H1 (cell line): ENCODE data around the gene OTX2. TPM values are rescaled to one million over a fixed set of nuclear protein-coding genes. Genes with fewer than 3 reads are reported as not detected.

Experiments used
- BACH1 ChIP-seq: IDR thresholded peaks from 2 replicates; pipeline ENCODE4 v1.6.1; 2012; ENCODE audit warnings: low read length, improper control_type of control experiment
- CBX8 ChIP-seq: fragments of 300-800, 300-1000 bp; sonication (generic); IDR thresholded peaks from 2 replicates; pipeline ENCODE4 v1.7.1; 2016; ENCODE audit warnings: low read depth, low read length, borderline replicate concordance
- RBBP5 ChIP-seq: IDR thresholded peaks from 2 replicates; pipeline ENCODE4 v1.7.1; 2012; ENCODE audit warnings: low read depth, mild to moderate bottlenecking, inconsistent platforms, low read length, moderate library complexity, borderline replicate concordance
- polyA plus RNA-seq, 7 experiments: library from polyadenylated mRNA; depleted of rRNA in 3 of 7; stranded (reverse) in 5 of 7; unstranded in 2 of 7; fragments of >200 nt in 5 of 7; fragments of 200-250 nt in 2 of 7; gene quantifications; 1 replicate in 5 of 7; 2 replicates in 1 of 7; 4 replicates in 1 of 7; pipeline versions ENCODE4 v1.2.1 to v1.2.3, GENCODE V29; 2011 to 2013; ENCODE audit warnings: missing spikeins in 2 of 7, mixed read lengths in 2 of 7
- total RNA-seq: library from RNA; stranded (reverse); fragmentation: NEBNext Ultra II Directional; extraction: Animal tissue kit (Norgen Biotek cat#: 25700); gene quantifications from 2 replicates; pipeline ENCODE4 v1.2.1, GENCODE V29; 2021

Gene OTX2
- total and polyA plus RNA-seq, 2 of the 8 experiments (the other 6 are each of a cell fraction or from before 2014, with no cell fraction given), result 33.9 to 155 TPM

DNA sequence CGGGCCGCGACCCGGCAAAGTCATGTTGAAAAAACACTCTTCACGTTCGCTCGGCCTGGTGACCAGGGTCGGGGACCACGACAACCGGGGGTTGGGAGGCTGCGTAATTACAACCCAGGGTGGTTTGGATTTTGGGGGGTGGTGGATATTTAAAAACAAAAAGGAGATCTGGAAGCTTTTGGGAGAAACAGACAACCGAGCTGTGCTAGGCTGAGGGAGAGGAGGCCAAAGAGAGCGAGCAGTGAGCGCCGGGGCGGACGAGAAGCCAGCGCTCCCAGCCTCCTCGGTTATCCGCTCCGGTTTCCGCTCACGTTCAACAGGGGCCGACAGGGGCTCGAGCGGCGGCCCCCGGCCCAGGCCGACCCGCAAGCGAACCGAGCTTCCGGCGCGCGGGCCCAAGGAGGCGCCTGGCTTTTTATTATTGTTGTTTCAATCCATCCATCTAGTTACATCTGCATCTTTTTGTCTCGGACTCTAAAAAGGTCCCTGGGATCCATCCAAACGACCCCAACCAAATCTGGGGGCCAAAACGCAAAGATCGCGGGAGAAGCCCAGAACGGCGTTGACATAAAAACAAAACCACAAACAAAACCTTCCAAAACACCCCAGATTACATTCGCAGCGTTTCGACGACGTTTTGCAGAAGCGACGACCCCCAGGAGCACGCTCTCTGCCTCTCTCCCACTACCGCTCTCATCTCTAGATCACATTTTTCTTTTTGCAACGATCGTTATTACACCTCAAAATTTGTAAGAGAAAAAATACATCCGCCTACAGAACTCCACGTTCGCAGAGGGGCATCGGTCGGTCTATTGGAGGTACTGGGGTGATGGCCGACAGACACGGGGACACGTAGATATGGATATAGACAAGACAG, 771 bp downstream of the OTX2 start (continued):
- TF ChIP-seq RBBP5, result peak; percentile 11; the same call in 1 of the 2 replicates
- TF ChIP-seq BACH1, result no peak
- peak; percentile 53; the same call in 1 of the 2 replicates for TF ChIP-seq CBX8
